NOMO-1 treated with DMSO at 0.1 percent for 48 hours (cell line): ENCODE measurements around the gene HUNK.

Experiments used
- DNase-seq: peaks from one replicate; lab custom pipeline; 2025; ENCODE audit not compliant: unreplicated experiment; lab: John Stamatoyannopoulos, UW

HUNK gene

DNA sequence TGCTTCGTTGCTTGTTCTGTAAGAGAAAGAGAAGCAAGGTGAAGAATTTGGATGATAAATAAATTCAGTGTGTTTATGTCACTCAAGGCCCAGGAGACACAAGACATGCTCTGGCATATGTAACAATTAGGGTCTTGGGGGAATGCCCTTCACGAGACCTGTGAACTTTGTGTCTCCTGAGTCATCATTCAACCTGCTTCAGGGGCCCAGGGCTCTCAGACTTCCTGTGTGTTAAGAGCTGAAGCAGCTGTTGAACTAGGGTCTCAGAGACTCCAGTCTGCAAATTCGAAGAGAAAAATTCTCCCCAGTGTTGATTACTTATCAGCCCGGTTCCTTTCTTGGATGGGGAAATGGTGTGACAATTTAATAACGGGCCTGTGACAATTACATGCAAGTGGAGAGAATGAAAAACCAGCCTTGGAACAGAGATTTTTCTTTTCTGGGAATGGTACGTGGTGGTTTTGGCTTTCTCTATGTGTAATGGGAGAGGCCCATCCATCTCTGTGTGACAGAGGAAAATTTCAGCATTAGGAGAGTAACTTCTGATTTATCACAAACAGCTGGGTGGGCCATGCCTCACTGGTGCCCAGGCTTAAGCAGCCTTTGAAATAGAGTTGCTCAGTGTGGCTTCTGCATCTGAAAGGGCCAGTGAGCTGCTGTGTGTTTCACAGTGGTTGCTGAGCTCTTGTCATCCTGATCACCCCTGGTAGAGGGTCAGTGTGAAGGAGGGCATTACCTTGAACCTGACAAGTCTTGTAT lies 22.4 kb downstream of the HUNK start:
- no peak for DNase-seq

DNA sequence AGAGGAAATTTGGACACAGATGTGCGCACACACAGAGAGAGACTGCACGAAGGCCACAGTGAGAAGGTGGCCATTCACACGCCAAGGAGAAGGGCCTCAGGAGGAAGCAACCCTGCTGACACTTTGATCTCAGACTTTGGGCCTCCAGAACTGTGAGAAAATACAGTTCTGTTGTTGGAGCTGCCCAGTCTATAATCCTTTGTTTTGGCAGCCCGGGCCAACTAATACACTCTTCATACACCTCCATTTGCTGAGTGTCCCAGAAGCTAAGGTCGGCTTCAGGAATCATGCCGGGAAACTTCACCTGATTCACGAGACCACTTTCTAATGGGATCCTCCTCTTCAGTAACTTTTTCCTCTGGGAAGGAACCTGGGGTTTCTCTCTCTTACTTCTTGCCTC lies 23.2 kb downstream of the HUNK start:
- no peak for DNase-seq

DNA sequence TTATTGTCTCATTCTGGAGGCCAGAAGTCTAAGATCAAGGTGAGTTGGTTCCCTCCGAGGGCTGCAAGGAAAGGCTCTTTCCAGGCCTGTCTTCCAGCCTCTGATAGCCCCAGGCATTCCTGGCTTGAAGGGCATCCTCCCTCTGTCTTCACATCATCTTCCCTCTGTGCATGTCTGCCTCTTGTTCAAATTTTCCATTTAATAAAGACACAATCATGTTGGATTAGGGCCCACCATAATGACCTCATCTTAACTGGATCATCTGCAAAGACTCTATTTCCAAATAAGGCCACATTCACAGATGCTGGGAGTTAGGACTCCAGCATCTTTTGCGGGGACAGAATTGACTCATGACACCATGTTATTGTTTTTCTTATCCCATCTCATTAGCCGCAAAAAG lies 24.5 kb downstream of the HUNK start:
- DNase-seq, result no peak

DNA sequence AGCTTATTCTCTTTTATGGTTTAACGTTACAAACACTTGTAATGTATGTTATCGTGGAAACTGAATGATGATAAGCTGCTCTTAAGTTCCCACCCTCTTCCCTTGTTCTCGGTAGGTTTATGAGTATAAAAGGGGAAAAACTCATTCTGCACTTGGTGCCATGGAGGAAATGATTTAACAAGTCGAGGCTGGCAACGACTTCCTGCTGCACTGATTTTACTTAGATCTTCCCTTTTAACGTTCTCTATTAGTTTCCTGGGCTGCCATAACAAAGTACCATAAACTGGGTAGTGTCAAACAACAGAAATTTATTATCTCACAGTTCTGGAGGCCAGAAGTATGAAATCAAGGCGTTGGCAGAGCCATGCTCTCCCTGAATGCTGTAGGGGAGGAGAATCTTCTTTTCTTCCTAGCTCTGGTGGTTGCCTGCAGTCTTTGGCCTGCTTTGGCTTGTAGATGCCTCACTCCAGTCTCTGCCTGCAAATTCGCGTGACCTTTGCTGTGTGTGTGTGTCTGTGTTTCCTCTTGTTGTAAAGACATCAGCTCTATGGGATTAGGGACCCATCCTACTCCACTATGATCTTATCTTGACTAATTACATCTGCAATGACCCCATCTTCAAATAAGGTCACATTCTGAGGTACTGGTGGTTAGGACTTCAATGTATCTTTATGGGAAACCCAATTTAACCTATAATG lies 26.3 kb downstream of the HUNK start:
- no peak for DNase-seq

DNA sequence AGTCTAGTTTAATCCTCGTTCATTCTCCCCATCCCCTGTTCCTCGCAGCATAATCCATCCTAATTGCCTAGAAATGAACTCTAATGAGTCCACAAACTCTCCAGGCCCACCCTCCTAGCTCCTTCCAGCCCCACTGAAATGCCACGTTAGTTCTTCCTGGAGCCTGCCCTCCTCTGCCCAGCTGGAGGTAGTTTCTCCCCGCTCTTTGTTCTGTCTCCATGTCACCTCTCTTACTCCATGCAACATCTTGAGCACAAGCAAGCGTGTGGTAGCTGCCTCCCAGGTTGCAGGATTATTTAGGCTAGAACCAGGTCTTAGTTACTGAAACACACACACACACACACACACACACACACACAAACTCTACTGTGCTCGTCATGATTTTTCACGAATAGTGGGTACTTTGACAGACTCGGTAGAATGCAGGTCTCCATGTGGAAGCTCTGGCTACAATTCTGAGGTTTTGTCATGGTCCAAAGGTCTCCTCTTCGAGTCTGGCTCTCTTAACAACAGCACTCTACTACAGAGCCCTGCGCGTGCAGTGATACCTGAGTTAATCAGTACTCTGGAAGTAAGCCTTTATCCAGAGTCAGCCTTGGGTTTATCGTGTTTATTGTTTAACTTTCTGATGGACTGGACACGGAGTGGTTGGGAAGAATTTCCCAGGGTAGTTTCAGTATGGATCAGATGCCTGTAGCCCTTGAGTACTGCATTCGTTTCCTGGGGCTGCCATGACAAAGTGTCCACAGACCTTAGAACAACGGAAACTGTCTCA lies 27.5 kb downstream of the HUNK start:
- no peak for DNase-seq

DNA sequence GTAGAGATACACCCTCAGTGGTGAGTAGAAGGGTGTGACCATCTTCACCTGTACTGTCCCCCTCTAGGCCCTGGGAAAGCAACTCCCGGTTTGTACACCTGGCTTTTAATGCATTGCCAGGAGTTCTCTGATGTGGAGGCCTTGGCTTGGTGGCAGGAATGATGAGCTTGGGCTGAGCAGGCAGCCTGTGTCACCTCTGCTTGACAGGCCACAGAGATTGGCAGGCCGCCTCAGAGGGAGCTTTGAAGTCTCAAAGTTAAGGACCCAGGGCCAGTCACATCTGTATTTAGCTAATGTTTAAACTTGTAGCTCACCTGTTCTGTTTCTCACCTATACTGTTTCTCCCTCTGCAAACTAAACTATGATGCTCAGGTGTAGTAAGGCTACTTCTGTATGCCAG lies 28.5 kb downstream of the HUNK start:
- DNase-seq, result no peak

DNA sequence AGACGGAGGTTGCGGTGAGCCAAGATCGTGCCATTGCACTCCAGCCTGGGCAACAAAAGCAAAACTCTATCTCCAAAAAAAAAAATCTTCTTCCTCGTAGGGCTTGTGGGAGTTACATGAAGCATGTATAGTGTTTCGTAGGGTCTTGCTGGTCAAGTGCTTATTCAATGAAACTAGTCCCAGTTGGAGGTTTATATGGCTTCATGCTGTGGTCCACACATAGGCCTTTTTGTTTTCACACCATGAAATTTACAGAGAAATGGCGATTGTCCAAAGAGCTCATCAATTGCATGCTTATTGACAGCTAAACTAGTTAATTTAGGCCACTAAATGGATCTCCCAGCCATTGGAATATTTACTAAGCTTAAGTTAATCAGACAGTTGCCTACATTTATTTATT lies 29.6 kb downstream of the HUNK start:
- no peak for DNase-seq

DNA sequence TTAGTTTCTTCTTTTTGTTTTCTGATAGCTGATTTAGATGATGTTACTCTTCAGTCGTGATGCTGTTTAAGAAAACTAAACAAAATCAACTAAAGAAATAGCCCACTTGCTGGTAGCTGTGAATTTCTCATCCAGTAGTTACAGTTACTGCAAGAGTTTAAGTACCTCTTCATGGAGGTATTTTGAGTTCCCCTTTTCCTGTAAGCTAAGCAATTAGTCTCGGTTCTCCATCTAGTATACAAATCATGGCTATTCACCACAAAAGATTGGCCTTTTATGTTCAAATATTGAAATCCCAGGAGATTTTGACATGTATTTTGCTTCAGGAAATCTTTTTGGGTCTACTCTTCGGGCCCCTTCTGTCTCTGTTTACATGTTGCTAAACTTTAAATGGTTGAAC lies 31.1 kb downstream of the HUNK start:
- peak; percentile 47 for DNase-seq

DNA sequence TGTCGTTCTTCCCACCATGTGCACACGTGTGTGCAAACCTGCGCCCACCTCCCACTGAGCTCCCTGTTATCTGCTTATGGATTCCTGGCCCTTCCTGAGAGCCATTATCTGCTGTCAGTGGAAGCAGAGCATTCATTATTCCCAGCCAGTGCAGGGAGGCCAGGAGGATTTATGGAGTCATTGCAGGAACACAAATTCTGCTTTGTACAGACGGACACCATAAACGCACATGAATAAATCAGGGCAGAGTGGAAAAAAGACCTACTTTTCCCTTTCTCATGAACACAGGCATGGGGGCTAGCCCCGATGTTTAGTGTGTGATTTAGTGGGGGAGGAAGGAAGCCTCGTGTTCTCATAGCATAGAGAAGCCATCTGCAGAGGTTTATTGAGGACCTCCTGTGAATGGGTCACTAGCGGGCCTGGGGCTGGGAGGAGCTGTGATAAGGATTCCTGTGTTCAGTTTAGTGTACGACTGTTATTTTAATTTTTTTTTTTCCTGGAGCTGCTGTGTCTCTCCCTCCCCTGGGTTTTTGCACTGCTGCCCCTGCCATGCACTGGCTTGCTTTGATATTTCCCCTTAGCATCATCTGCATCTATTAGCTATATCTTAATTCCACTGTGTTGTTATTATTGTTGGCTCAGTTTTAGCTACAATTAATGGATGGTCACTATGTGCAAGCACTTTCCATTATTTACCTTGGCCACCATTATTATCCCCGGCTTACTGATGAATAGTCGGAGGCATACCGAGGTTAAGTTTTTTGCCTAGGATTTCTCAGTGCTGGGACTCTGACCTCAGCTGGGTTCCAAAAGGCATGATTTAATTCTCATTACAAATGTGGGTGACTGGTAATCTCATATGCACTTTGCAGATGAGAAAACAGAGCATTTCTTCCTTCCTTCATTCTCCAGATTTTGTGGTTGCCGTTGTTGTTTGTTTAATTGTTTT lies 33.0 kb downstream of the HUNK start:
- no peak for DNase-seq

DNA sequence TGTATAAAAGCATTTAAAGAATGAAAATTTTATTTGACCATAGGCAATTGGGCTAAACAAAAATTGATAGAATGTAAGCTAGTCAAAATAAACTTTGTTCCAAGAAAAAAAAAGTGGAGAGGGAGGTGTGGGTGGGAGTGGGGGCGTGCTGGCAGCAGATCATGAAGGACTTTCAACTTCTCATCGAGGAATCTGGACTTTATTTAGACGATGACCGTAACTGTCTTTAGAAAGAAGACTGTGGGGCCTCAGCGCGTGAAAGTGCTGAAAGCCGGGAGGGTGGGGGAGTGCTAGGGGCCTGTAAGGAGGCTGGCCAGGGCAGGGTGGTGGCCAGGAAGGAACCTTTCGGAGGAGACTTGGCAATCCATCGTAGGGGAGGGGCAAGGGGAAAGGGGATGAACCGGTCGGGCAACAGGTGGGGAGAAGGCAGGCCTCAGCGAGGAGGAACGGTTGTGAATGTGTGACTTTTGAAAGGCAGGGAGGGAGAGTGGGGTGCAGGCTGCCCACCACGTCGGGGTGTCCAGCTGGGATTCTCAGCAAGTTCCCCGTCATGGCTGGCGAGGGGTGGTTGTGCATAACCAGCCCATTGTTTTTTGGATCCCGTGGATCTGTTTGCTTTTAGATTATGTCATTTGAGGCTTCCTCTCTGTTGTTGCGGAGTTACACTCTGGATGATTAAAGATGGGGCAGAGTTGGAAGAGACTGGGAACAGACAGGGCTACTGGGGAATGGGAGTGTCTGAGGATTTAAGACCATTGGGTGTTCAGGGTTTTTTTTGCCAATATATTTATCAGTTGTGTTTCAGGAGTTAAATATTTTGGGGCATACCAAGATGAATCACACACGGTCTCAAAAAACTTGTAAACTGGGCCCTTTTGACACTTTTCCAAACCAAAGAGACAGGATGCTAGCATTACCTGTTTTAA lies 35.5 kb downstream of the HUNK start:
- no peak for DNase-seq

DNA sequence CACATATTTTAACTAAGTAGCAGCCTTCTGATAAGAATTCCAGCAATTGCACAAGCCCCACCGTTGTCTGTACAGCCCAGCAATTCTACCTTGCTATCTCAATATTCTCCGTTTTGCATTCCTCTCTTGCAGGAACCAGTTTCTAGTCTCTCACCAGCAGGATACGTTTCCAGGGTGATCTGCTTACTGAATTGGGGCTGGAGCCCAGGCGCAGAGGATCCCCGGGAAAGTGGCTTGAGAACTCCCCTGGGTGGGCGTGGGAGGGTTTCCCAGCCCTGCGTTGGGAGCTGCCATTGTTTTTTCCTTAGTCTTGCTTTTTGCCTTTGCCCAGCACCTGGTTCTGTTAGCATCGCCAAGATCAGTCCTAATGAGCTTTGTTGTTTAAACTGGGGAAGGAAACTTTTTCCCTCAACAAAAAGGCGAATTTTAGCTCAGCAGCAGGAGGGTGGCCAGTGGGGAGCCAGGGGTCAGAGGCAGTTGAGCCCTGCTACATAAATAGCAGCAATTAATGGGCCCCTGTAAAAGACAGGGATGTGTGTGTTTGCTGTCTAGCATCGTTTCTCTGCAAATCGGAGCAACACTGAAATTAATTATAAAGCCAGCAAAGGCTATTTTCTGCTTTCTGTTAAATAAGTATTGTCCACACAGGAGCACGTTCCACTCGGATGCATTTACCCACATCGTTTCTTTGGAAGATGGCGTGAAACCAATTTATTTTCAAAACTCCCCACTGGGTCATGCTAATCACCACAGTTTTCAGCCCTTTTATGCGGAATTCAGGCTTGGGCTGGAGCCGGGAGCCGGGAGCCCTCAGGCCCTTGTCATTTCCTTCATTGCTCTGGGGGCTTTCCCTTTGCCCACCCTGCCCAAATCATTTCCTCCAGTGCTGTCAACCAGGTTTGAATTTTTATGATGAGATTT lies 36.6 kb downstream of the HUNK start:
- DNase-seq, result no peak

DNA sequence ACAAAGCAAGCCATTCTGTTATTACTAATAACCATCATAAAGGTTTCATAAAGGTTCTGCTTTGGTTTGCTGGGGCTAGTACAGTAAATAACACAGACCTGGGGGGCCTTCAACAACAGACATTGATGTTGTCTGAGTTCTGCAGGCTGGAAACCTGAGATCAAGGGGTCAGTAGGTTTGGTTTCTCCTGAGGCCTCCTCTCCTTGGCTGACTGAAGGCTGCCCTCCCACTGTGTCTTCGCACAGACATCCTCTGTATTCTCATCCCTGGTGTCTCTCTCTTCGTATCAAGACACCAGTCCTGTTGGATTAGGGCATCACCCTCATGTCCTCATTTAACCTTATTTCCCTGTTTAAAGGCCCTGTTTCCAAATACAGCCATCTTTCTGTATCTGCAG lies 37.3 kb downstream of the HUNK start:
- DNase-seq, result no peak

DNA sequence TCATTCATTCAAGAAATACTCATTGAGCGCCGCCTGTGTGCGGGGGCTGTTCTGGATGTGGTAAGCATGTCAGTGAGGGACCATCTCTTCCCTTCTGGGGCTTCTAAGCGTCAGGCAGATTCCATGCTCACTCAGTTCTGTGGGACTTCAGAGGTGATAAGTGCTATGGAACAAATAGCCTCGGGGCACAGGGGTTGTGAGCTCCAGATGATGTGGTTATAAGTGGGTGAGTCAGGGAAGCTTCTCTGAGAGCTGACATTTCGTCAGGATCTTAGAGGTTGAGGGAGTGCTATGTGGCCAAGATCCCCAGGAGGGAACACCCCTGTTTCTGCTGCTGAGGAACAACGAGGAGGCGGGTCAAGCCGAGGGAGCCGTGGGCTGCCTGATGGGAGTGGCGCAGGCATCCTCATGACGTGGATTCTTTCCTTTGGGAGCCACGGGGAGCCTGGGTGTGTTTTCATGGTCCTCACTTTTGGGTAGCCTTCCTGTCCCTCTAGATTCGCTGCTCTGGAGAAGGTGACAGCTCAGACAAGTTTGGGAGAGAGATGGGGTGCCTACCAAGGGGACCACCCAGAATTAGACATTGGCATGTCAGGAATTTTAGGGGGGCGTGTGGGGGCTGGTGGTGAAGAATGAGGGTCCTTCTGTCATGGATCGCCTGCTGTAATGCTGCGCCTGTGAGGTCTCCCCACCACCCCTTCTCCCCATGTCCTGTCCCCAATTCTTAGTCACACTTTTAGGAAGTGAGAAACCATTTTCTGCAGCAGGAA lies 38.5 kb downstream of the HUNK start:
- DNase-seq, result no peak

DNA sequence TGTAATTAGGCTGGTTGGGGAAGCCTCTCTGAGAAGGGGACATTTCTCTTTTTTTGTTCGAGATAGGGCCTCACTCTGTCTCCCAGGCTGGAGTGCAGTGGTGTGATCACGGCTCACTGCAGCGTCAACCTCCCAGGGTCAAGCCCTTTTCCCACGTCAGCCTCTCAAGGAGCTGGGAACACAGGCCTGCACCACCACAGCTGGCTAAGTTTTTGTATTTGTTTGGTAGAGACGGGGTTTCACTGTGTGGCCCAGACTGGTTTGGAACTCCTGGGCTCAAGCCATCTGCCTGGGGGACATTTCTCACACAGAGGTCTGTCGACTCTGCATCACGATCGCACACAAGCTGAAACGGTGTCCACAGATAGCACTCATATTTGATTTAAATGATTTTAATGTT lies 39.7 kb downstream of the HUNK start:
- no peak for DNase-seq

DNA sequence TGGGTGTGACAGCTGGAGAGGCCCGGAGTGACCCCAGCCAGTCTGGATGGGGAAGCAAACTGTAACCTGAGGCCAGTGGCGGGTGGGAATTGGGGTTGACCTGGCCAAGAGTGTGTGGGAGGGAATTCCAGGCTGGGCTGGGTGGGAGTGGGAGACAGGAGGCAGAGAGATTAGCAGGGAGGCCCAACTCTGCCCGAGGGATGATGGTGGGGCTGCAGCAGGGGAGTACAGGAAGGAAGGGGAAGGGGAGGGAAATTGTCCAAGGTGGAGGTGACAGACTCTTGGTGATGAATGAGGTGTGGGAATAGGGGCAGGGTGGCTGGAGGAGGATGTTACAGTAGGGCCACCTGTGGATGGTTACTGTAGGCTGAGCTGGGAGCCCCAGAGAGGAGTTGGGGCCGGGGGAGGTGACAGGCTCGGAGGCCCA lies 40.4 kb downstream of the HUNK start:
- no peak for DNase-seq

DNA sequence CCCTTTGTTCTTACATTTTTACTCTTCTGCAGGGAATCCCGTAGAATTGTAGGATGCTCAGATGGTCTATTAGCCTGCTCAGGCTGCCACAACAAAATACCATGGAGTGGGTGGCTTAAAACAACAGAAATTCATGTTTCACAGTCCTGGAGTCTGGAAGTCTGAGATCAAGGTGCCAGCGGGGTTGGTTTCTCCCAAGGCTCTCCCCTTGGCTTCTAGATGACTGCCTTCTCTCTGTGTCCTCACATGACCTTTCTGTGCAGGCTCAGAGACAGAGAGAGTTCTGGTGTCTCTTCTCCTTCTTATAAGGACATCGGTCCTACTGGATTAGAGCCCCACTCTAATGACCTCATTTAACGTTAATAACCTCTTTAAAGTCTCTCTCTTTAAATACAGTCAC lies 41.7 kb downstream of the HUNK start:
- DNase-seq, result no peak

DNA sequence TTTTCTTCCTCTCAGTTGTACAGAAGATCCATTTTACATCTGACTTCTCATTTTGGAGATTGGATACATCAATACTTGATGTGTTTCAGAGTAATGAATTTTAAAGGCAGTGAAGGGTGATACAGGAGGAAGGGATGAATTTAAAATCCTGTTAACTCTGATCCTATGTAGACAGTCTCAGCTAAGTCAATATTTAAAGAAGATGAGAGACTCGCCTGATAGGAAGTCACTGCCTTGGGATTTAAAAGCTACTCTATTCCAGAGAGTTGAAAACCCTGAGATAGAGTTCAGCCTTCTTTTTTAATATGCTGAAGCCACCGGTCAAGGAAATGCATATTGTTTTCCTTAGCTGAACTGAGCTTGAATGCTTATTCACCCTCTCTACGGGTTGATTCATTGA lies 42.7 kb downstream of the HUNK start:
- DNase-seq, result no peak

DNA sequence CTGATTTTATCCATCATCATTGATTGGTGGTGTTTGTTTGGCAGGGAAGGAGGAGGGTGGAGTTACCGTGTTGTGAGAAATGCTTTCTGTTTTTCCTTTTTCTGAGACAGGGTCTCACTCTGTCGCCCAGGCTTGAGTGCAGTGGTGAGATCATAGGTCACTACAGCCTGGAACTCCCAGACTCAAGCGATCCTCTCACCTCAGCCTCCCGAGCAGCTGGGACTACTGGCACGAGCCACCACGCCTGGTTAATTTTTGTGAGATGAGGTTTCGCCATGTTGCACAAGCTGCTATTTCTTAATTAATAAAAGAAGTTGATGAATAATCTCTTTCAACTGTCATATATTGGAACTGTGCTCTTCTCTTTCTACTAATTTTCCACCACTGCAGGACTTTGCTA lies 44.3 kb downstream of the HUNK start:
- DNase-seq, result no peak
